BE2C (cell line): ENCODE results near the gene CNTNAP5.

Experiments
- DNase-seq: peaks from one replicate; pipeline ENCODE4 v3.0.0-alpha.2; 2020
- H3K27me3 ChIP-seq: fragments of 250-450 bp; sonication (Bioruptor Pico); 2 replicates; pipeline ENCODE4 v1.5.1; 2020; ENCODE audit warnings: mild to moderate bottlenecking
- H3K36me3 ChIP-seq: fragments of 250-450 bp; sonication (Bioruptor Pico); 2 replicates; pipeline ENCODE4 v1.5.1; 2020; ENCODE audit warnings: mild to moderate bottlenecking
- H3K4me1 ChIP-seq: fragments of 250-450 bp; sonication (Bioruptor Pico); 2 replicates; pipeline ENCODE4 v1.5.1; 2020
- H3K4me3 ChIP-seq: 2 replicates; pipeline ENCODE4 v1.5.1; 2011; ENCODE audit warnings: low read depth, low read length
- H3K9me3 ChIP-seq: fragments of 250-450 bp; sonication (Bioruptor Pico); 2 replicates; pipeline ENCODE4 v1.5.1; 2020
- TF ChIP-seq, protein P1 (sequence below): IDR thresholded peaks from 2 replicates; pipeline ENCODE4 v1.5.1; 2012; ENCODE audit warnings: mild to moderate bottlenecking, low read depth, low read length

CNTNAP5 gene

DNA sequence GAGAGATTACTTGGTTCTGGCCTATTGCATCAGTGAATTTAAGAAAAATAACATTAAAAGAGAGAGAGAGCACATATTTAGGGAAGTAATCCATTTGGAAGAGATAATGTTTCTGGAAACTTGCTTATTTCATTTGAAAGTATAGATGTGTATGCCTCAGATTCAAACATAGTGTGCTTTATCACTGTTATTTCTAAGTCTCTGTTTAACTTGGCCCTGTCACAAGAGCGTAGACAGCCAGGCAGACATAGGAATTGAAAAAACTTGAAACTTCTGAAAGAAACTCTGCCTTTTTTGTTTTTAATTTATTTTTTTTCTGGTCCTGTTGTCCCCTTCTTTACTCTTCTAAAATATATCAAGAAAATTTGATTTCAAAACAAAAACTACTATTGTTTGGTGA lies 849.1 kb downstream of the CNTNAP5 start:
- no peak for DNase-seq
- TF ChIP-seq, protein P1, sequence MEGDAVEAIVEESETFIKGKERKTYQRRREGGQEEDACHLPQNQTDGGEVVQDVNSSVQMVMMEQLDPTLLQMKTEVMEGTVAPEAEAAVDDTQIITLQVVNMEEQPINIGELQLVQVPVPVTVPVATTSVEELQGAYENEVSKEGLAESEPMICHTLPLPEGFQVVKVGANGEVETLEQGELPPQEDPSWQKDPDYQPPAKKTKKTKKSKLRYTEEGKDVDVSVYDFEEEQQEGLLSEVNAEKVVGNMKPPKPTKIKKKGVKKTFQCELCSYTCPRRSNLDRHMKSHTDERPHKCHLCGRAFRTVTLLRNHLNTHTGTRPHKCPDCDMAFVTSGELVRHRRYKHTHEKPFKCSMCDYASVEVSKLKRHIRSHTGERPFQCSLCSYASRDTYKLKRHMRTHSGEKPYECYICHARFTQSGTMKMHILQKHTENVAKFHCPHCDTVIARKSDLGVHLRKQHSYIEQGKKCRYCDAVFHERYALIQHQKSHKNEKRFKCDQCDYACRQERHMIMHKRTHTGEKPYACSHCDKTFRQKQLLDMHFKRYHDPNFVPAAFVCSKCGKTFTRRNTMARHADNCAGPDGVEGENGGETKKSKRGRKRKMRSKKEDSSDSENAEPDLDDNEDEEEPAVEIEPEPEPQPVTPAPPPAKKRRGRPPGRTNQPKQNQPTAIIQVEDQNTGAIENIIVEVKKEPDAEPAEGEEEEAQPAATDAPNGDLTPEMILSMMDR = no peak
- no peak overlapping the region for H3K4me3 ChIP-seq
- no peaks in the 10 kb centered on the region for H3K36me3 ChIP-seq
- no peaks in the 10 kb centered on the region for H3K9me3 ChIP-seq
- no peaks in the 10 kb centered on the region for H3K4me1 ChIP-seq
- no peaks in the 10 kb centered on the region for H3K27me3 ChIP-seq

DNA sequence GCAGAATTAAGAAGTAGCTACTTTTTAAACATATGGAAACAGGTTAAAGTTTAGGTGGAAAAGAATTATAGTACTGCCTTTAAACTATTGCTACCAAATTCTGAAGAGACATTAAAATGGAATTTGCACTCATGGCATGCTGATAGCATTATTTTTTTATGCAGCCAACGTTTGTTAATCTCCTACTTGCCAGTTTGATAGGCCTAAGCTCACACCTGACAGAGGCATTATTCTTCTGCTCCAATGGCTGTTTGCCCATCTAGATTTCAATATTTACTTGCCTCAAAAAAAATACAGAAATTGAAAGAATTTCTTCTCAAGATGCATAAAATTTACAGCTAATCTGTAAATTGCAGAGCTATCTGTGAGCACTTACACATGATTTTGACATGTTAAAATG lies 849.6 kb downstream of the CNTNAP5 start:
- no peaks in the 10 kb centered on the region for H3K9me3 ChIP-seq
- DNase-seq = no peak
- H3K27me3 ChIP-seq = no peaks in the 10 kb centered on the region
- no peaks in the 10 kb centered on the region for H3K36me3 ChIP-seq
- TF ChIP-seq, protein P1 = no peak
- H3K4me3 ChIP-seq = no peak overlapping the region
- H3K4me1 ChIP-seq = no peaks in the 10 kb centered on the region

DNA sequence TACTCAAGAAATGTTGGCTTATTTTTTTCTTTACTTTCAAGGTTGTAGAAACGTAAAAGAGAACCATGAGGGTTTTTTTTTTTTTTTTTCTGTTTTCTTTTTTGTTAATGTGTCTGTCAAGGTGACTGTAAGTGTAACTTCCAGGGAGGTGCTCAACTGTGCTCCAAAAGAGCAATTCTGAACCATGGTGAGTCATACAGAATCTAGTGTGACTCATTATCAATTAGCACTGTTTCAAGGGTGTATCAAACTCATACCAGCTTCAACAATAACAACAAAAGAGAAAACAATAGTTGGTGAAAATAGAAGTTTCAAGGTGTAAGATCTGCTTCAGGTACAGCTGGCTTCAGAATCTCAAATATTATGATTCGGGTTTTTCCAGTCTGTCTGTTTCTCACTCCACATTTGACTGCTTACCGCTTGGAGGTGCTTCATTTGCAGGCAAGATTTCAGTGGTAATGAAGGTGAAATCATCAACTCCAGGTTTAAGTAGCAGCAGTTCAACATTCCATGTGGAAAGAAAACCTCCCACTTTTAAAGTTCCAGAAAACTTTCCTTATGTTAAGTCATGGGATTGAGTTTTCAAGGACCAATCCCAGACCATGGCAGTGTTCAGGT lies 850.6 kb downstream of the CNTNAP5 start:
- TF ChIP-seq, protein P1 = no peak
- Histone ChIP-seq H3K4me3 (no peak overlapping the region), H3K27me3 (no peaks in the 10 kb centered on the region), H3K36me3 (no peaks in the 10 kb centered on the region), H3K9me3 (no peaks in the 10 kb centered on the region), H3K4me1 (no peaks in the 10 kb centered on the region)
- no peak for DNase-seq

DNA sequence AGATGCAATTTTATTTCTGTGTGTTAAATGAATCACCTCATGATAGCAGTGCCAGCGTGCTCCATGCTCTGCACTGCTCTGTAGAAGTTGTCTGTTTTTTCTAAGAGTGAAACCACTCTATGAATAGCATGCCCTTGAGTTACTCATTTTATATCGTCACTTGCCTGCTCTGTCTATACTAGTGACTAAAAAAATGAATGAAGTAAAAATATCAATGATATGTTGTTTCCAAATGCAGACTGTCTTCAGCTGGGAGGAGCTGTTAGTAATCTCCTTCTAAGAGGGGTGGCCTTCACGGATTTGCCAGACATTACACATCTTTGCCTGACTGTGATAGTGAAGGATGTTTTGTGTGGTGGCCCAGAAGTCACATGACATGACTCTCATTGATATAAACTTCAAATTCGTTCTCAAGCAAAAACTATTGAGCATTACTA lies 852.1 kb downstream of the CNTNAP5 start:
- no peaks in the 10 kb centered on the region for H3K36me3 ChIP-seq
- no peak for DNase-seq
- no peaks in the 10 kb centered on the region for H3K9me3 ChIP-seq
- no peaks in the 10 kb centered on the region for H3K27me3 ChIP-seq
- no peaks in the 10 kb centered on the region for H3K4me1 ChIP-seq
- TF ChIP-seq, protein P1 = no peak
- H3K4me3 ChIP-seq = no peak overlapping the region

DNA sequence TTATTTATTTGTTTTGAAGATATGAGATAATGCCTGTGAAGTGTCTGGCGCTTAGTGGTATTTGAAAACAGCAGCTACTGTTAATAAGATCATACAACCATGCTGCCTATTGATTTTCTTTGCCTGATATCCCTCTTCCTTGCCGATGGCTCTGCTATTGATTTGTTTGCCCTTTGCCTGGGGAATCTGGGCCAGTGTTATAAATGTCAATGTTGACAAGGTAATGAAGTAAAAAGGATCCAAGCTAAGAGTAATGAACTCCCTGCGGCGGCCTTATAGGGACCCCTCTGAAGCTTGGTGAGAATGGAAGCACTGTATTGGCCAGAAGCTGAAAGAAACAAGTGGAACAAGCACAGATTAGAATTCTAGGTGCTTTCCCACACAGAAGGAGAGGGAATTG lies 854.6 kb downstream of the CNTNAP5 start:
- Histone ChIP-seq H3K27me3 (no peaks in the 10 kb centered on the region), H3K4me1 (no peaks in the 10 kb centered on the region), H3K36me3 (no peaks in the 10 kb centered on the region), H3K9me3 (no peaks in the 10 kb centered on the region), H3K4me3 (no peak overlapping the region)
- no peak for DNase-seq
- TF ChIP-seq, protein P1 = no peak

DNA sequence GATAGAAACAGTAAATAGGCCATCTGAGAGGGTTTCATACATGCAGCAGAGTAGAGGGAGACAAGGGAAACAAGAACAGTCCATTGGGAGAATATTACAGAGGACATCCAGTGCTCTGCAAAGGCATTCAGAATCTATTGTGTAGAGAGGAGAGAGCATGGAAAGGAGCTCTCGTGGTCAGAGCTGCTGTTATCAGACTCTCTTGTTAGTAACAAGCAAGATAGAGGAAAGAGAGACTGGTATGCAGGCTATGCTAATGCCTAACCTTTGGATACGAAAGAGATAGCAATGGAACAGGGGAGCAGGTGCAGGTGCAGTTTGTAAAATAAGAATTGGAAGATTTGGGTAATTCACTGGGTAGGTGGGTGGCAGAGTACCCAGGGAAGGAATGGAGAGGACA lies 855.9 kb downstream of the CNTNAP5 start:
- Histone ChIP-seq H3K9me3 (no peaks in the 10 kb centered on the region), H3K36me3 (no peaks in the 10 kb centered on the region), H3K4me1 (no peaks in the 10 kb centered on the region), H3K4me3 (no peak overlapping the region), H3K27me3 (no peaks in the 10 kb centered on the region)
- TF ChIP-seq, protein P1 = no peak
- no peak for DNase-seq
